Measurements from ENCODE around the gene PCGF1. TPM values are rescaled to one million over a fixed set of nuclear protein-coding genes. Genes with fewer than 3 reads are reported as not detected.

PCGF1 gene
- total RNA-seq, 4 donors from 2014 or later, result 4.4 to 16.2 (median 14.7) TPM

- Histone ChIP-seq H3K4me3 (no peak overlapping the region), H3K27me3 (no peaks in the 10 kb centered on the region), H3K36me3 (peaks cover 2 to 34% (median 19%) of the 10 kb centered on the region in 3 donors), H3K9me3 (no peaks in the 10 kb centered on the region), H3K27ac (no peak overlapping the region), H3K4me1 (peaks cover 18 to 44% (median 28%) of the 10 kb centered on the region in 3 donors)
- DNase-seq, result no peak
- intact Hi-C loops (cut with DNase I), result no loop called here
- TF ChIP-seq POLR2A (IDR thresholded peaks at IDR 0.05), result no peak
- no peak for TF ChIP-seq CTCF (IDR thresholded peaks at IDR 0.05)
- 52 to 84% methylated on average over 6 of the region's 7 CpGs for WGBS, 2 donors
These were observed 24.2 kb upstream of the PCGF1 start for GRCh38 chr2:74531666-74532065.

- TF ChIP-seq POLR2A (IDR thresholded peaks at IDR 0.05) (no peak), CTCF (IDR thresholded peaks at IDR 0.05) (no peak)
- intact Hi-C loops (cut with DNase I), result no loop called here
- 2 to 17% methylated on average over 3 to 19 of the region's 54 CpGs for WGBS, 2 donors
- Histone ChIP-seq H3K4me3 (peak overlapping the region; percentile 83 to 98 (median 90)), H3K27ac (peak overlapping the region; percentile 90 to 95 (median 91)), H3K4me1 (peaks cover 18 to 56% (median 28%) of the 10 kb centered on the region in 3 donors), H3K27me3 (no peaks in the 10 kb centered on the region), H3K36me3 (peaks cover 7 to 45% (median 21%) of the 10 kb centered on the region in 3 donors), H3K9me3 (no peaks in the 10 kb centered on the region)
- DNase-seq, result no peak
These were observed 23.0 kb upstream of the PCGF1 start for GRCh38 chr2:74530239-74531187.

GRCh38 chr2:74529357-74530238 lies 22.1 kb upstream of the PCGF1 start, which contains the start of the genes AUP1 and HTRA2:
TSS of gene AUP1 (minus strand) at chr2:74529706. CDS start at chr2:74529629, 77 bp downstream.
TSS of gene HTRA2 (plus strand) at chr2:74529933. CDS start at chr2:74530007, 74 bp downstream.
- 0% methylated on average over 28 of the region's 87 CpGs; no CpG with 5 or more reads in 1 of the 2 donors for WGBS, 2 donors
- intact Hi-C loops (cut with DNase I), result loop anchor here (5.0 kb wide), 1 partner anchor 47 kb away; the partner anchor contains the start of genes CCDC142 and TTC31
- TF ChIP-seq CTCF (IDR thresholded peaks at IDR 0.05) (peak in 2 of 6 experiments; percentile 8 to 57), POLR2A (IDR thresholded peaks at IDR 0.05) (peak in 3 of 4 donors; percentile 68 to 86 (median 76))
- peaks cover 18 to 58% (median 28%) of the 10 kb centered on the region in 3 donors for H3K4me1 ChIP-seq
- H3K36me3 ChIP-seq, result peaks cover 7 to 47% (median 21%) of the 10 kb centered on the region in 3 donors
- H3K9me3 ChIP-seq, result no peaks in the 10 kb centered on the region
- no peaks in the 10 kb centered on the region for H3K27me3 ChIP-seq
- peak; percentile 92 for DNase-seq
- peak within 1 kb of the TSS; percentile 83 to 98 (median 90) for H3K4me3 ChIP-seq
- peak within 1 kb of the TSS; percentile 90 to 95 (median 91) for H3K27ac ChIP-seq

- intact Hi-C loops (cut with DNase I), result loop anchor here (5.0 kb wide), 1 partner anchor 46 kb away; the partner anchor contains the start of genes CCDC142 and TTC31
These were observed 21.3 kb upstream of the PCGF1 start for GRCh38 chr2:74528600-74529356.

More at GRCh38 chr2:74528600-74529356, 21.3 kb upstream of the PCGF1 start:
- TF ChIP-seq CTCF (IDR thresholded peaks at IDR 0.05) (no peak), POLR2A (IDR thresholded peaks at IDR 0.05) (no peak)
- Histone ChIP-seq H3K27ac (peak overlapping the region; percentile 90 to 95 (median 91)), H3K4me1 (peaks cover 18 to 58% (median 28%) of the 10 kb centered on the region in 3 donors), H3K36me3 (peaks cover 7 to 45% (median 21%) of the 10 kb centered on the region in 3 donors), H3K27me3 (no peaks in the 10 kb centered on the region), H3K4me3 (peak overlapping the region; percentile 83 to 98 (median 90)), H3K9me3 (no peaks in the 10 kb centered on the region)
- DNase-seq, result no peak
- 21 to 22% methylated on average over 19 to 20 of the region's 29 CpGs for WGBS, 2 donors

Measured in esophagus squamous epithelium (tissue), 5 donors.